ENCODE results near the gene PLCD4.

The PLCD4 gene

DNA sequence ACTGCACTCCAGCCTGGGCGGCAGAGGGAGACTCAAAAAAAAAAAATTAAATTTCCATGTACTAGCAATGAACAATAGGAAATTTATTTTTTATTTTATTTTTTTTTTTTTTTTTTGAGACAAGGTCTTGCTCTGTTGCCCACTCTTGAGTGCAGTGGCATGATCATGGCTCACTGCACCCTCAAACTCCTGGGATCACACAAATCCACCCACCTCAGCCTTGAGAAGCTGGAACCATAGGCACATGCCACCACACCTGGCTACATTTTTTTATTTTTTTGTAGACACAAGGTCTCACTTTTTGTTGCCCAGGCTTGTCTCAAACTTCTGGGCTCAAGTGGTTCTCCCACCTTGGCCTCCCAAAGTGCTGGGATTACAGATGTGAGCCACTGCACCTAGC lies 22.2 kb upstream of the PLCD4 start:
- peaks cover 93% of the 10 kb centered on the region for H3K36me3 ChIP-seq (ENCODE audit: insufficient read depth, low read length)
- TF ChIP-seq, protein P1, sequence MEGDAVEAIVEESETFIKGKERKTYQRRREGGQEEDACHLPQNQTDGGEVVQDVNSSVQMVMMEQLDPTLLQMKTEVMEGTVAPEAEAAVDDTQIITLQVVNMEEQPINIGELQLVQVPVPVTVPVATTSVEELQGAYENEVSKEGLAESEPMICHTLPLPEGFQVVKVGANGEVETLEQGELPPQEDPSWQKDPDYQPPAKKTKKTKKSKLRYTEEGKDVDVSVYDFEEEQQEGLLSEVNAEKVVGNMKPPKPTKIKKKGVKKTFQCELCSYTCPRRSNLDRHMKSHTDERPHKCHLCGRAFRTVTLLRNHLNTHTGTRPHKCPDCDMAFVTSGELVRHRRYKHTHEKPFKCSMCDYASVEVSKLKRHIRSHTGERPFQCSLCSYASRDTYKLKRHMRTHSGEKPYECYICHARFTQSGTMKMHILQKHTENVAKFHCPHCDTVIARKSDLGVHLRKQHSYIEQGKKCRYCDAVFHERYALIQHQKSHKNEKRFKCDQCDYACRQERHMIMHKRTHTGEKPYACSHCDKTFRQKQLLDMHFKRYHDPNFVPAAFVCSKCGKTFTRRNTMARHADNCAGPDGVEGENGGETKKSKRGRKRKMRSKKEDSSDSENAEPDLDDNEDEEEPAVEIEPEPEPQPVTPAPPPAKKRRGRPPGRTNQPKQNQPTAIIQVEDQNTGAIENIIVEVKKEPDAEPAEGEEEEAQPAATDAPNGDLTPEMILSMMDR (IDR thresholded peaks at IDR 0.05; ENCODE audit: borderline replicate concordance, extremely low read depth, low read length, poor library complexity, severe bottlenecking): no peak
- TF ChIP-seq EZH2 (IDR thresholded peaks at IDR 0.05; ENCODE audit: borderline replicate concordance, low read depth, low read length, severe bottlenecking): no peak
- no peak overlapping the region for H3K27ac ChIP-seq (ENCODE audit: low read length)
- H4K20me1 ChIP-seq (ENCODE audit: insufficient read depth, low read length): peaks cover 32% of the 10 kb centered on the region
- DNase-seq: no peak
- H3K4me1 ChIP-seq (ENCODE audit: insufficient read depth, low read length): no peaks in the 10 kb centered on the region
- no peak overlapping the region for H3K4me2 ChIP-seq (ENCODE audit: insufficient read depth, low read length)
- peaks cover 51% of the 10 kb centered on the region for H3K79me2 ChIP-seq (ENCODE audit: insufficient read depth, low read length)
- H2AFZ ChIP-seq (ENCODE audit: low read depth, low read length): no peak overlapping the region
- no peaks in the 10 kb centered on the region for H3K9me3 ChIP-seq (ENCODE audit: insufficient read depth, low read length, severe bottlenecking)
- H3K27me3 ChIP-seq (ENCODE audit: insufficient read depth, low read length, poor library complexity): no peaks in the 10 kb centered on the region
- no peak for ATAC-seq (ENCODE audit: insufficient read depth, low read depth)
- H3K9ac ChIP-seq (ENCODE audit: low read depth, low read length): no peak overlapping the region
- no peak overlapping the region for H3K4me3 ChIP-seq (ENCODE audit: low read depth in 1 of 2, low read length in 2 of 2)

DNA sequence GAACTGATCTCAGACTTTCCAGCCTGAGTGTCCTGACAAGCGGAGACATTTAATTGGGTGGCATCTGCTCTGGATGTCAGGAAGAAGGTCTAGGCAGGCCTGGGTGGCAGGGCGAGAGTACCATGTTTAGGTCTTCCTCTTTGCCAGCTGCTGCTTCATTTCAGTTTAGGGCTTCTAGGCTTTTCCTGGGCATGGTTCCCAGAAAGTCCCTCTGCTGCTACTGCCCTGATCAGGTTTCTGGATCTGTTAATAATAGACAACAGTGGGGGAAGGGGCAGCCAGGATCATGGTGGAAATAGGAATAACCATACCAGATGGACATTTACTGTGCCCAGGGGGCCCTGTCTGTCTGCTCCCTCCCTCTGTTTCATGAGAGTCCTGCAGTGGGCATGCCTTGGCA lies 2.3 kb upstream of the PLCD4 start:
- ATAC-seq (ENCODE audit: insufficient read depth, low read depth) (no peak), DNase-seq (no peak)
- Histone ChIP-seq H3K4me3 (ENCODE audit: low read depth in 1 of 2, low read length in 2 of 2) (no peak overlapping the region), H3K4me1 (ENCODE audit: insufficient read depth, low read length) (no peaks in the 10 kb centered on the region), H2AFZ (ENCODE audit: low read depth, low read length) (no peak overlapping the region), H3K79me2 (ENCODE audit: insufficient read depth, low read length) (no peaks in the 10 kb centered on the region), H3K9ac (ENCODE audit: low read depth, low read length) (no peak overlapping the region), H3K27me3 (ENCODE audit: insufficient read depth, low read length, poor library complexity) (peaks cover 6% of the 10 kb centered on the region), H3K36me3 (ENCODE audit: insufficient read depth, low read length) (no peaks in the 10 kb centered on the region), H4K20me1 (ENCODE audit: insufficient read depth, low read length) (no peaks in the 10 kb centered on the region), H3K9me3 (ENCODE audit: insufficient read depth, low read length, severe bottlenecking) (no peaks in the 10 kb centered on the region), H3K4me2 (ENCODE audit: insufficient read depth, low read length) (no peak overlapping the region), H3K27ac (ENCODE audit: low read length) (no peak overlapping the region)
- TF ChIP-seq, protein P1 (IDR thresholded peaks at IDR 0.05; ENCODE audit: borderline replicate concordance, extremely low read depth, low read length, poor library complexity, severe bottlenecking): no peak
- TF ChIP-seq EZH2 (IDR thresholded peaks at IDR 0.05; ENCODE audit: borderline replicate concordance, low read depth, low read length, severe bottlenecking): no peak

DNA sequence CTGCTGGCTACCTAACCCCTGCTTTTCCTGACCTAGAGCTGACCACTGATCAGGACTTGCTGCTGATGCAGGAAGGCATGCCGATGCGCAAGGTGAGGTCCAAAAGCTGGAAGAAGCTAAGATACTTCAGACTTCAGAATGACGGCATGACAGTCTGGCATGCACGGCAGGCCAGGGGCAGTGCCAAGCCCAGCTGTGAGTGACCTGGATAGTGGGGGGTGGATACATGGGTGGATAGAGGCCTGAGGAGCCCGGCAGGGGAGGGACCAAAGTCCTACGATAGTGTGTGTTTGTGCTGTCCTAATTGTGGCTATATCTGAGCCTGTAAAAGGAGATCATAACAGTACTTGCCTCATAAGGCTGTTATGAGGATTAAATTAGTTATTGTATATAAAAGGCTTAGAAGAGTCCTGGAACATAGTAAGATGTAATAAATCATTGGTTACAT lies 8.2 kb downstream of the PLCD4 start:
- Histone ChIP-seq H3K36me3 (ENCODE audit: insufficient read depth, low read length) (no peaks in the 10 kb centered on the region), H3K9me3 (ENCODE audit: insufficient read depth, low read length, severe bottlenecking) (no peaks in the 10 kb centered on the region), H3K4me3 (ENCODE audit: low read depth in 1 of 2, low read length in 2 of 2) (no peak overlapping the region), H3K9ac (ENCODE audit: low read depth, low read length) (no peak overlapping the region), H3K4me2 (ENCODE audit: insufficient read depth, low read length) (no peak overlapping the region), H4K20me1 (ENCODE audit: insufficient read depth, low read length) (no peaks in the 10 kb centered on the region), H2AFZ (ENCODE audit: low read depth, low read length) (no peak overlapping the region), H3K27me3 (ENCODE audit: insufficient read depth, low read length, poor library complexity) (no peaks in the 10 kb centered on the region), H3K4me1 (ENCODE audit: insufficient read depth, low read length) (no peaks in the 10 kb centered on the region), H3K79me2 (ENCODE audit: insufficient read depth, low read length) (no peaks in the 10 kb centered on the region), H3K27ac (ENCODE audit: low read length) (no peak overlapping the region)
- DNase-seq (no peak), ATAC-seq (ENCODE audit: insufficient read depth, low read depth) (no peak)
- TF ChIP-seq, protein P1 (IDR thresholded peaks at IDR 0.05; ENCODE audit: borderline replicate concordance, extremely low read depth, low read length, poor library complexity, severe bottlenecking): no peak
- TF ChIP-seq EZH2 (IDR thresholded peaks at IDR 0.05; ENCODE audit: borderline replicate concordance, low read depth, low read length, severe bottlenecking): no peak
